Measurements from ENCODE around the gene SRGAP1.

DNA sequence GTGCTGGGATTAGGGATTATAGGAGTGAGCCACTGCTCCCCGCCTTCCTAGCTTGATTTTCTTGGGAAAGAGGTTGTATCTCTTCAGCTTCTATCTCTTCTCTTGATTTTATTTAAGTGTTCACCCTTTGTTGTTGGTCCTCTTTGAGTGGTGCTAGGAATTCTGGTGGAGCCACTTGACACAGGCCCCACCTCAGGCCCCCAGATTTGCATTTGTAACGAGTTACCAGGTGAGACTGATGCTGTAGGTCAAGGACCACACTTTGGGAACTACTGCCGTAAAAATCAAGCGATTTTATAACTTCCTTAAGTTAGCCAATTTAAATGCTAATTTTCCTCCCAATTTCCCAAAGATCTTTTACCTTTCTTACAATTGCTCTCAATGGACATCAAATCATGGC, 26.3 kb downstream of the SRGAP1 start:
- no peak for TF ChIP-seq POLR2B (IDR thresholded peaks at IDR 0.05; ENCODE audit: low read depth, partially characterized antibody)
- no peak for TF ChIP-seq POLR2AphosphoS5 (IDR thresholded peaks at IDR 0.05; ENCODE audit: control insufficient read depth, insufficient read depth, low read depth, low read length)
- no peak for TF ChIP-seq PHTF2 (CRISPR knock-in tag; IDR thresholded peaks at IDR 0.05)
- no peak for TF ChIP-seq BCOR (IDR thresholded peaks at IDR 0.05)
- TF ChIP-seq U2AF2 (optimal IDR thresholded peaks at IDR 0.05; ENCODE audit: low read depth, low read length): no peak
- TF ChIP-seq KAT2B (IDR thresholded peaks at IDR 0.05; ENCODE audit: low read depth, low read length): no peak
- TF ChIP-seq, protein P1, sequence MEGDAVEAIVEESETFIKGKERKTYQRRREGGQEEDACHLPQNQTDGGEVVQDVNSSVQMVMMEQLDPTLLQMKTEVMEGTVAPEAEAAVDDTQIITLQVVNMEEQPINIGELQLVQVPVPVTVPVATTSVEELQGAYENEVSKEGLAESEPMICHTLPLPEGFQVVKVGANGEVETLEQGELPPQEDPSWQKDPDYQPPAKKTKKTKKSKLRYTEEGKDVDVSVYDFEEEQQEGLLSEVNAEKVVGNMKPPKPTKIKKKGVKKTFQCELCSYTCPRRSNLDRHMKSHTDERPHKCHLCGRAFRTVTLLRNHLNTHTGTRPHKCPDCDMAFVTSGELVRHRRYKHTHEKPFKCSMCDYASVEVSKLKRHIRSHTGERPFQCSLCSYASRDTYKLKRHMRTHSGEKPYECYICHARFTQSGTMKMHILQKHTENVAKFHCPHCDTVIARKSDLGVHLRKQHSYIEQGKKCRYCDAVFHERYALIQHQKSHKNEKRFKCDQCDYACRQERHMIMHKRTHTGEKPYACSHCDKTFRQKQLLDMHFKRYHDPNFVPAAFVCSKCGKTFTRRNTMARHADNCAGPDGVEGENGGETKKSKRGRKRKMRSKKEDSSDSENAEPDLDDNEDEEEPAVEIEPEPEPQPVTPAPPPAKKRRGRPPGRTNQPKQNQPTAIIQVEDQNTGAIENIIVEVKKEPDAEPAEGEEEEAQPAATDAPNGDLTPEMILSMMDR (IDR thresholded peaks at IDR 0.05 in 2 of 3, conservative IDR thresholded peaks at IDR 0.05 in 1 of 3; ENCODE audit: insufficient read depth in 2 of 3, low read depth in 1 of 3, low read length in 3 of 3): no peak
- no peak for TF ChIP-seq FOXM1 (IDR thresholded peaks at IDR 0.05; ENCODE audit: low read depth)
- no peak for TF ChIP-seq FOXM1 (CRISPR knock-in tag; IDR thresholded peaks at IDR 0.05; ENCODE audit: low read depth)
- no peak for TF ChIP-seq TRIM28 (IDR thresholded peaks at IDR 0.05)

Data from K562 (cell line).